Smooth muscle cell (in vitro differentiated cells): ENCODE data around the gene TAF15. TPM values are rescaled to one million over a fixed set of nuclear protein-coding genes. Genes with fewer than 3 reads are reported as not detected.

Experiments
- DNase-seq: peaks from one replicate; lab custom pipeline; 2025; ENCODE audit not compliant: unreplicated experiment; lab: John Stamatoyannopoulos, UW
- H2AFZ ChIP-seq: fragments of 200-600 bp; sonication (generic); 2 replicates; pipeline ENCODE4 v1.6.0; 2016; ENCODE audit warnings: antibody characterized with exemption, low read depth, mild to moderate bottlenecking
- H3F3A ChIP-seq: fragments of 200-600 bp; sonication (generic); 2 replicates; pipeline ENCODE4 v1.6.0; 2017; ENCODE audit warnings: antibody characterized with exemption, low read depth
- H3K27ac ChIP-seq: fragments of 200-600 bp; sonication (generic); 2 replicates; pipeline ENCODE4 v1.5.1; 2016; ENCODE audit warnings: low read depth, mild to moderate bottlenecking
- H3K27me3 ChIP-seq: fragments of 200-600 bp; sonication (generic); 2 replicates; pipeline ENCODE4 v1.6.1; 2016; ENCODE audit warnings: low read depth, mild to moderate bottlenecking
- H3K36me3 ChIP-seq: fragments of 200-600 bp; sonication (generic); 2 replicates; pipeline ENCODE4 v1.5.1; 2016; ENCODE audit warnings: low read depth
- H3K4me1 ChIP-seq: fragments of 200-600 bp; sonication (generic); 2 replicates; pipeline ENCODE4 v1.5.1; 2016; ENCODE audit warnings: low read depth
- H3K4me2 ChIP-seq: fragments of 200-600 bp; sonication (generic); 2 replicates; pipeline ENCODE4 v1.6.0; 2016; ENCODE audit warnings: mild to moderate bottlenecking
- H3K4me3 ChIP-seq: fragments of 200-600 bp; sonication (generic); 2 replicates; pipeline ENCODE4 v1.5.1; 2016; ENCODE audit warnings: mild to moderate bottlenecking
- H3K79me2 ChIP-seq: fragments of 200-600 bp; sonication (generic); 2 replicates; pipeline ENCODE4 v1.6.0; 2016; ENCODE audit warnings: low read depth, mild to moderate bottlenecking
- H3K9ac ChIP-seq: fragments of 200-600 bp; sonication (generic); 2 replicates; pipeline ENCODE4 v1.6.0; 2016; ENCODE audit warnings: low read depth
- H3K9me3 ChIP-seq: fragments of 200-600 bp; sonication (generic); replicated peaks from 2 replicates; pipeline ENCODE4 v1.5.1; 2016; ENCODE audit warnings: low read depth
- H4K20me1 ChIP-seq: fragments of 200-600 bp; sonication (generic); 2 replicates; pipeline ENCODE4 v1.6.0; 2016; ENCODE audit warnings: low read depth
- WGBS: methylation state at CpG from one replicate; pipeline ENCODE4 v1.1.7; 2016; ENCODE audit warnings: low lambda C conversion rate; 5-methylcytosine and 5-hydroxymethylcytosine counted together
- polyA plus RNA-seq: library from polyadenylated mRNA; unstranded; fragments of >200 nt; fragmentation: Nextera tagmentation; extraction: Ambion mirVana; gene quantifications from 2 replicates; pipeline ENCODE4 v1.2.1, GENCODE V29; 2016
- total RNA-seq: library from RNA; depleted of rRNA; stranded (reverse); fragments of >200 nt; gene quantifications from 2 replicates; pipeline ENCODE4 v1.2.3, GENCODE V29; 2014
- TF ChIP-seq, protein P1 (sequence below): fragments of 200-600 bp; sonication (generic); IDR thresholded peaks from 2 replicates; pipeline ENCODE4 v1.5.1; 2017; ENCODE audit warnings: borderline replicate concordance, mild to moderate bottlenecking, antibody characterized with exemption; ENCODE audit not compliant: insufficient read depth, poor library complexity, severe bottlenecking

Gene TAF15
- total RNA-seq: 25.5 and 33.3 TPM in 2 replicates
- polyA plus RNA-seq: 4.2 and 8.1 TPM in 2 replicates

DNA sequence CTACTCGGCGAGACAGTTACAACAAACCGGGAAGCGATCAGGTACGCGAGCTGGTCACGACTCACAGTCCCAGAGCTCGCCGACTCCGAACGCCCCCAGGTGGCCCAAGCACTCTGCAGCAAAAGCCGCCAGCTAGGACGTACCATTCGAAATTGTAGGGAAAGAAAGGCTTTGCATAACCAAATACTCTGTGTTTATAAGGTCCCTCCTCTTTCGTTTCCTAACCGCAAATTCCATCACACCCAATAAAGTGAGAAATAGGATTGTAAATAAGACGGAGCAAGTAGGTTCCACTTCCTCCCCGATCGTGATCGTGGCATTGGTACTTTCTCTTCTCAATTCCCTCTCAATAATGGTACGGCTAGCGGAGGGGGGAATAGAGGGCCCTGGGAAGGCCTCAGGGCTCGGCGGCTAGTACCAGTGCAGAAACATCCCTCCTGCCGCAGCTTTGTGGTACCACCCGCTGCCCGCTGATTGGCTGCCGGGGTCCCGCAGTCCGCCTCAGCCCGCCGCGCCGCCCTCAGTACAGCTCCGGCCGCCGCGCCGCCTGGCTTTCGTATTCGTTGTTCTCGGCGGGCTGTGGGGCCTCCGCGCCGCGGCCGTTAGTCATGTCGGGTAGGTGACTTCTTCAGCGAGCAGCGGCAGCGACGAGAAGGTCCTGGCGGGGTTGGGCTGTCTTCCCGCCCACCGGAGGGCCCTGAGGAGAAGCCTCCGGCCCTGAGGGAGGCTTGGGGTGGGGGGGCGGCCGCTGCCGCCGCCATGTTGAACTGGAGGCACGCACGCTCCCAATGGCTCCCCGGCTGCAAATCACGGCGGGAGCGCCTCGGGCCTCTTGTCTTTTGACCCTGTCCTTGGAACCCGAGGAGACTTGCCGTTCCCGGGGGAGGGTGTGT, at the start of gene TAF15:
Gene TAF15, plus strand, starts transcription at position 523 of the 893 bp plus-strand sequence. Its CDS starts 86 bp downstream, at position 609.
- peak within 1 kb of the TSS; percentile 96 for H3K27ac ChIP-seq
- H4K20me1 ChIP-seq: peaks cover 45% of the 10 kb centered on the region
- peaks cover 22% of the 10 kb centered on the region for H3K4me1 ChIP-seq
- peak within 1 kb of the TSS; percentile 96 for H3K9ac ChIP-seq
- no peaks in the 10 kb centered on the region for H3K36me3 ChIP-seq
- TF ChIP-seq, protein P1, sequence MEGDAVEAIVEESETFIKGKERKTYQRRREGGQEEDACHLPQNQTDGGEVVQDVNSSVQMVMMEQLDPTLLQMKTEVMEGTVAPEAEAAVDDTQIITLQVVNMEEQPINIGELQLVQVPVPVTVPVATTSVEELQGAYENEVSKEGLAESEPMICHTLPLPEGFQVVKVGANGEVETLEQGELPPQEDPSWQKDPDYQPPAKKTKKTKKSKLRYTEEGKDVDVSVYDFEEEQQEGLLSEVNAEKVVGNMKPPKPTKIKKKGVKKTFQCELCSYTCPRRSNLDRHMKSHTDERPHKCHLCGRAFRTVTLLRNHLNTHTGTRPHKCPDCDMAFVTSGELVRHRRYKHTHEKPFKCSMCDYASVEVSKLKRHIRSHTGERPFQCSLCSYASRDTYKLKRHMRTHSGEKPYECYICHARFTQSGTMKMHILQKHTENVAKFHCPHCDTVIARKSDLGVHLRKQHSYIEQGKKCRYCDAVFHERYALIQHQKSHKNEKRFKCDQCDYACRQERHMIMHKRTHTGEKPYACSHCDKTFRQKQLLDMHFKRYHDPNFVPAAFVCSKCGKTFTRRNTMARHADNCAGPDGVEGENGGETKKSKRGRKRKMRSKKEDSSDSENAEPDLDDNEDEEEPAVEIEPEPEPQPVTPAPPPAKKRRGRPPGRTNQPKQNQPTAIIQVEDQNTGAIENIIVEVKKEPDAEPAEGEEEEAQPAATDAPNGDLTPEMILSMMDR: peak; percentile 53
- 2% methylated on average over 61 of the region's 71 CpGs for WGBS
- H3K27me3 ChIP-seq: no peaks in the 10 kb centered on the region
- DNase-seq: peak; percentile 80
- H3K9me3 ChIP-seq: no peaks in the 10 kb centered on the region
- peaks cover 48% of the 10 kb centered on the region for H3K79me2 ChIP-seq
- H3K4me3 ChIP-seq: peak within 1 kb of the TSS; percentile 99
- peaks cover 18% of the 10 kb centered on the region for H3F3A ChIP-seq
- peak within 1 kb of the TSS; percentile 99 for H2AFZ ChIP-seq
- peak within 1 kb of the TSS; percentile 88 for H3K4me2 ChIP-seq

DNA sequence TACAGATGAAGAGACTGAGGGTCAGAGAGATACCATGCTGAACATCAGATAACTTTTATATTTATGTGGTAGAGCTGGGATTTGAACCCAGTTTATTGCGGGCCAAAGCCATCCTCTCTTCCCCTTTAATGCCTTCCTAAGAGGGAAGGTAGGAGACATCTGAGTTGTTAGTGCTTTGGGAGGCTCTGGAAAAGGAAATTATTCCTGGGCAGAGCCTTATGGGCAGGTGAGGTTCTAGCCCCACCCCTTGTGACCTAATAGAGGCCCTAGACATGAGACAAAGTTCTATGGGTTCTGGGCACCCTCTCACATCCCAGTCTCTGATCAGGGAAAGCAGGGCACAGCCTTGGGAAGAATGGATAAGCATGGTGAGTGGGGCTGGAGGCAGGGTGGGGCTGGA, 48.7 kb upstream of the TAF15 start, which contains the start of gene C17orf50:
Gene C17orf50, plus strand, starts transcription at position 301 of the 400 bp plus-strand sequence. Its CDS starts 55 bp downstream, at position 356.
- 67% methylated on average over 1 of the region's 1 CpG for WGBS
- H3K4me1 ChIP-seq: peaks cover 5% of the 10 kb centered on the region
- no peak within 1 kb of the TSS for H3K4me3 ChIP-seq
- H2AFZ ChIP-seq: no peak within 1 kb of the TSS
- H4K20me1 ChIP-seq: no peaks in the 10 kb centered on the region
- no peak within 1 kb of the TSS for H3K9ac ChIP-seq
- H3K4me2 ChIP-seq: no peak within 1 kb of the TSS
- TF ChIP-seq, protein P1: no peak
- peaks cover 8% of the 10 kb centered on the region for H3F3A ChIP-seq
- H3K27ac ChIP-seq: no peak within 1 kb of the TSS
- no peaks in the 10 kb centered on the region for H3K9me3 ChIP-seq
- no peaks in the 10 kb centered on the region for H3K79me2 ChIP-seq
- H3K27me3 ChIP-seq: no peaks in the 10 kb centered on the region
- no peak for DNase-seq
- H3K36me3 ChIP-seq: no peaks in the 10 kb centered on the region

DNA sequence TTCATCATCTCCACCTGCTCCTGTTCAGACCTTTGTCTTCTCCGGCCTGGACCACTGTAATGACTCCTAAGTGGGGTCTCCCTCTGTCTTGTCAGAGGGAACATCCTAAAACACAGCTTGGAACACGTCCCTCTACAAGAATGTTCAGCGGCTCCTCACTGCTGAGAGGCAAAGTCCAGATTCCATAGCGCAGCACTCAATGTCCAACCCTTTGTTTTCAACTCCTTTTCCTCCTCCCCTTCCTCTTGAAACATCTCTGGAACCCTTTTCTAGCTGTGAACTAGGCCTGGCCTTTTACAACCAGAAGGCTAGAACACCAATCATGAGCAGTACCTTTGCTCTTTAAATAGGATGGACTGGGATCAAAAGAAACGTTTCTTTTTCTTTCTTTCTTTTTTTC, 47.7 kb upstream of the TAF15 start:
- H3K27ac ChIP-seq: no peak overlapping the region
- TF ChIP-seq, protein P1: no peak
- no peak overlapping the region for H3K4me3 ChIP-seq
- no peaks in the 10 kb centered on the region for H3K36me3 ChIP-seq
- DNase-seq: no peak
- H3K9ac ChIP-seq: no peak overlapping the region
- no peaks in the 10 kb centered on the region for H3K79me2 ChIP-seq
- no peaks in the 10 kb centered on the region for H3K27me3 ChIP-seq
- H3K4me2 ChIP-seq: no peak overlapping the region
- H3K4me1 ChIP-seq: peaks cover 5% of the 10 kb centered on the region
- 88% methylated on average over 5 of the region's 5 CpGs for WGBS
- H4K20me1 ChIP-seq: no peaks in the 10 kb centered on the region
- H3K9me3 ChIP-seq: no peaks in the 10 kb centered on the region
- H2AFZ ChIP-seq: no peak overlapping the region
- H3F3A ChIP-seq: peaks cover 8% of the 10 kb centered on the region
